PC-3 (cell line): ENCODE measurements around the gene GALR2. TPM values are rescaled to one million over a fixed set of nuclear protein-coding genes. Genes with fewer than 3 reads are reported as not detected.

Source experiments
- ATAC-seq: fragments of 200-7000 bp; cut with Tn5 transposase; 2 replicates; pipeline ENCODE4 v1.9.1; 2020; ENCODE audit warnings: mild to moderate bottlenecking, moderate library complexity
- BruUV-seq: library from RNA; stranded (reverse); fragments of 400-500 nt; replicated peaks from 2 replicates; lab custom pipeline; 2021; lab: Mats Ljungman, UMichigan
- CTCF ChIA-PET: fragments of 300-600 bp; sonication (Branson Sonifier 250); formaldehyde crosslinking; loops from one replicate; lab custom pipeline; 2022; ENCODE audit warnings: antibody characterized with exemption; lab: Charles Lee
- POLR2A ChIA-PET: fragments of 300-600 bp; sonication (Branson Sonifier 250); formaldehyde crosslinking; loops from one replicate; lab custom pipeline; 2022; ENCODE audit warnings: antibody characterized with exemption; ENCODE audit not compliant: unreplicated experiment; lab: Charles Lee
- DNase-seq: peaks from one replicate; pipeline ENCODE4 v3.0.0-alpha.2; 2015
- H2AFZ ChIP-seq: fragments of 300-600 bp; sonication (generic); 2 replicates; pipeline ENCODE4 v1.6.0; 2016; ENCODE audit warnings: antibody characterized with exemption, low read length
- H3F3A ChIP-seq: fragments of 300-600 bp; sonication (generic); one replicate; pipeline ENCODE4 v1.6.0; 2017; ENCODE audit warnings: antibody characterized with exemption, low read length, control low read depth, mild to moderate bottlenecking; ENCODE audit not compliant: unreplicated experiment
- H3K27ac ChIP-seq: fragments of 300-600 bp; sonication (generic); 2 replicates; pipeline ENCODE4 v1.5.1; 2016; ENCODE audit warnings: mild to moderate bottlenecking, low read length
- H3K27me3 ChIP-seq: fragments of 300-600 bp; sonication (generic); 2 replicates; pipeline ENCODE4 v1.6.1; 2016; ENCODE audit warnings: low read length, mixed read lengths
- H3K36me3 ChIP-seq: fragments of 300-600 bp; sonication (generic); 2 replicates; pipeline ENCODE4 v1.6.1; 2016; ENCODE audit warnings: low read depth, mixed run types, low read length, mixed read lengths
- H3K4me1 ChIP-seq: fragments of 300-600 bp; sonication (generic); 2 replicates; pipeline ENCODE4 v1.5.1; 2016; ENCODE audit warnings: low read length; ENCODE audit not compliant: insufficient read depth
- H3K4me2 ChIP-seq: fragments of 300-600 bp; sonication (generic); 2 replicates; pipeline ENCODE4 v1.6.0; 2016; ENCODE audit warnings: low read length
- H3K4me3 ChIP-seq: fragments of 300-600 bp; sonication (generic); 2 replicates; pipeline ENCODE4 v1.5.1; 2016; ENCODE audit warnings: mild to moderate bottlenecking, low read length, mixed read lengths
- H3K79me2 ChIP-seq: fragments of 300-600 bp; sonication (generic); 2 replicates; pipeline ENCODE4 v1.6.1; 2017; ENCODE audit warnings: low read length, mixed read lengths
- H3K9ac ChIP-seq: fragments of 300-600 bp; sonication (generic); 2 replicates; pipeline ENCODE4 v1.6.0; 2016; ENCODE audit warnings: mild to moderate bottlenecking, low read length
- H3K9me2 ChIP-seq: fragments of 300-600 bp; sonication (generic); replicated peaks from 2 replicates; pipeline ENCODE4 v1.6.1; 2016; ENCODE audit warnings: mixed run types, low read length, mixed read lengths
- H3K9me3 ChIP-seq: fragments of 300-600 bp; sonication (generic); 2 replicates; pipeline ENCODE4 v1.6.1; 2016; ENCODE audit warnings: low read length, mixed read lengths
- H4K20me1 ChIP-seq: fragments of 300-600 bp; sonication (generic); 2 replicates; pipeline ENCODE4 v1.6.1; 2016; ENCODE audit warnings: low read length, mixed read lengths
- EZH2 ChIP-seq: fragments of 300-600 bp; sonication (generic); IDR thresholded peaks from one replicate; pipeline ENCODE4 v1.6.1; 2017; ENCODE audit warnings: antibody characterized with exemption, mild to moderate bottlenecking, low read length; ENCODE audit not compliant: unreplicated experiment
- EZH2phosphoT487 ChIP-seq: fragments of 300-600 bp; sonication (generic); IDR thresholded peaks from 2 replicates; pipeline ENCODE4 v1.6.1; 2018; ENCODE audit warnings: mild to moderate bottlenecking, antibody characterized with exemption, low read length, borderline replicate concordance
- intact Hi-C: fragments of 100-400 bp; cut with micrococcal nuclease; formaldehyde crosslinking; loops from 2 replicates; pipeline ENCODE4 v1.9.0; 2023
- total RNA-seq: library from RNA; depleted of rRNA; stranded (reverse); fragments of >200 nt; gene quantifications from 2 replicates; pipeline ENCODE4 v1.2.3, GENCODE V29; 2014
- TF ChIP-seq, protein P1 (sequence below): fragments of 300-600 bp; sonication (generic); conservative IDR thresholded peaks from 2 replicates; pipeline ENCODE4 v1.5.1; 2017; ENCODE audit warnings: antibody characterized with exemption, low read depth, mild to moderate bottlenecking, low read length

Gene GALR2
- total RNA-seq, 1 experiment from 2014 or later, result 0.69 TPM

DNA sequence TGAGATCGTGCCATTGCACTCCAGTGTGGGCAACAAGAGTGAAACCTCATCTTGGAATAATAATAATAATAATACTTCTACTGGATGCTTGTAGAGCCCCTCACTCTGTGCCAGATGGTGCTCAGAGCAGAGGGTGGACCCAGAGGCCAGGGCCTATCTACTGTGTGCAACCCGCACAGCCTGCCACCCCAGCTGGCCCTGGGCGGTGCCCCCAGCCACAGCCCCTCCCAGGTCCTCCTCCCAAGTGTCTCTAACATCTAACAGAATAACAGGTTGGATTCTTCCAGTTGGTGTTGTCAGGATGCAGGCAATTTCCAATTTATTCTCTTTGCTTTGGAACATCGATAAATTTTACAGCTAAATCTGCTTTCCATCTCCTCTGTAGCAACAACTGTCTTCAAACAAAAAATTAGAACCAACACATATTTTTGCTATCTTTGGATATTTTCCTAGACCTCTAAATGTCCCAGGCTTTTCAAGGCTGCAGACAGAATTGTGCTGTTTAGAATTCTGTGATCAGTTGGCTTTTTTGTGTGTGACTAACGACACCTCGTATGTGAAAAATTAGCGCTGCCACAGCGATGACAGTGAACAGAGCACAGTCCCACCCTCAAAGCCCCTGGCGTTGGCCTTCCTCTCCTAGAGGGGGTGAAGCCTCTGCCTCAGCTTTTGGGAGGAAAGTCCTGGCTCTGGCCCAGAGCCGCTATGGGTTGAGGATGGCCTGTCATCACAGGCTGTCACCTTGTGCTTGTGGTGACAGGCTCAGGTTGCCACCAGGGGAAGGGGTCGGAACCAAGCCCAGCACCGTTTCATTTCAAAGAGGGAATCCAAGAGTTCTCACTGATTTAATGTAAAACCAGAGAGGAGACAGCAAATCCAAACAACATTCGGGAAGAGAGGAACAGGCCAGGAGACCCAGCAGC is 39.9 kb upstream of the GALR2 start:
- no peak overlapping the region for H3K4me2 ChIP-seq
- H3K4me3 ChIP-seq, result no peak overlapping the region
- TF ChIP-seq EZH2phosphoT487 (no peak), EZH2 (no peak)
- TF ChIP-seq, protein P1, sequence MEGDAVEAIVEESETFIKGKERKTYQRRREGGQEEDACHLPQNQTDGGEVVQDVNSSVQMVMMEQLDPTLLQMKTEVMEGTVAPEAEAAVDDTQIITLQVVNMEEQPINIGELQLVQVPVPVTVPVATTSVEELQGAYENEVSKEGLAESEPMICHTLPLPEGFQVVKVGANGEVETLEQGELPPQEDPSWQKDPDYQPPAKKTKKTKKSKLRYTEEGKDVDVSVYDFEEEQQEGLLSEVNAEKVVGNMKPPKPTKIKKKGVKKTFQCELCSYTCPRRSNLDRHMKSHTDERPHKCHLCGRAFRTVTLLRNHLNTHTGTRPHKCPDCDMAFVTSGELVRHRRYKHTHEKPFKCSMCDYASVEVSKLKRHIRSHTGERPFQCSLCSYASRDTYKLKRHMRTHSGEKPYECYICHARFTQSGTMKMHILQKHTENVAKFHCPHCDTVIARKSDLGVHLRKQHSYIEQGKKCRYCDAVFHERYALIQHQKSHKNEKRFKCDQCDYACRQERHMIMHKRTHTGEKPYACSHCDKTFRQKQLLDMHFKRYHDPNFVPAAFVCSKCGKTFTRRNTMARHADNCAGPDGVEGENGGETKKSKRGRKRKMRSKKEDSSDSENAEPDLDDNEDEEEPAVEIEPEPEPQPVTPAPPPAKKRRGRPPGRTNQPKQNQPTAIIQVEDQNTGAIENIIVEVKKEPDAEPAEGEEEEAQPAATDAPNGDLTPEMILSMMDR, result no peak
- H3K4me1 ChIP-seq, result no peaks in the 10 kb centered on the region
- ChIA-PET POLR2A (no interaction called here), CTCF (interaction anchor here (0.6 kb wide), 1 partner anchor 15 kb away, joined by 6 read pairs; no protein-coding TSS in a partner anchor)
- H3K36me3 ChIP-seq, result peaks cover 15% of the 10 kb centered on the region
- no peaks in the 10 kb centered on the region for H4K20me1 ChIP-seq
- intact Hi-C loops, result no loop called here
- no peaks in the 10 kb centered on the region for H3K9me2 ChIP-seq
- BruUV-seq, result no TSS peak
- no peaks in the 10 kb centered on the region for H3F3A ChIP-seq
- no peak overlapping the region for H3K9ac ChIP-seq
- no peaks in the 10 kb centered on the region for H3K9me3 ChIP-seq
- DNase-seq (no peak), ATAC-seq (no peak)
- H2AFZ ChIP-seq, result no peak overlapping the region
- no peaks in the 10 kb centered on the region for H3K27me3 ChIP-seq
- no peaks in the 10 kb centered on the region for H3K79me2 ChIP-seq
- H3K27ac ChIP-seq, result no peak overlapping the region

DNA sequence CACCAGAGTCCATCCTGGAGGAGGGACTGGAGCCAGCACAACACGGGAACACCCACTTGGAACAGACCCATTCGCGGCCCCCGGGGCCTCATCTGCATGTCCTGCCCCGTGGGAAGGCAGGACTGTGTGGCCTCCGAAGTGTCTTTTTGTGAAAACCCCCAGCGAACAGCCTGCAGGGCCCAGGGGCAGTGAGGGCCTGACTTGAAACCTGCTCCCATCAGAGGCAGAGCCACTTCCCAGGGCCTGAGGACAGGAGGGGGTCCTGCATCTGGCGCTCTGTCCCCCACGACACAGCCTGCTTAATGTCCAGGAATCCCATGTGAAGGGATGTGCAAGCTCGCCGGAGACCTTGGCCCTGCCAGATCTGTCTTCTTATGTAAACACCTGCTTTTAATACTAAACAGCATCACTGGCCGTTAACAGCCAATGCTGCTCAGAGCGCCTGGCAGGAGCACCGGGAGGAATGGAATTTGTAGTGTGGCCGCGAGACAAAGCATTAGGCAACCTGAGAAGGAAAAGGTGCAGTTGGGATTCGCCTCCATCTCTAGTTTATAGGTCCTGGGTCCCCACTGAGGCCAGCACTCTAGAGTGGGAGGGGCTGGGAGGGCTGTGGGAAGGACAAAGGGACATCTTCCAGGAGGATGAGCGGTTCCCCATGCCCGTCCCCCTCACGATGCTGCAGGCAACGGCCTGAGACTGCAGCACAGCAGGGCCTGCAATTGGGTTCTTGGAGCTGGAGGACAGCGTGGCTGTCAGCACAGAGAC is 37.9 kb upstream of the GALR2 start:
- Histone ChIP-seq H3K9me3 (no peaks in the 10 kb centered on the region), H3F3A (no peaks in the 10 kb centered on the region), H3K36me3 (peaks cover 34% of the 10 kb centered on the region), H4K20me1 (no peaks in the 10 kb centered on the region), H3K27me3 (no peaks in the 10 kb centered on the region), H3K4me1 (no peaks in the 10 kb centered on the region), H3K79me2 (no peaks in the 10 kb centered on the region), H3K9me2 (no peaks in the 10 kb centered on the region), H3K27ac (no peak overlapping the region), H3K9ac (no peak overlapping the region), H3K4me3 (no peak overlapping the region), H3K4me2 (no peak overlapping the region), H2AFZ (no peak overlapping the region)
- no TSS peak for BruUV-seq
- intact Hi-C loops, result no loop called here
- DNase-seq (no peak), ATAC-seq (peak; percentile 10; the same call in 1 of the 2 replicates)
- ChIA-PET CTCF (interaction anchor here (1.0 kb wide), 1 partner anchor 10 kb away, joined by 3 read pairs; the partner anchor contains the start of gene EVPL), POLR2A (no interaction called here)
- TF ChIP-seq EZH2 (no peak), EZH2phosphoT487 (no peak)
- TF ChIP-seq, protein P1, result no peak
